Stimulated activated CD4-positive, alpha-beta T cell treated with anti-CD3 and anti-CD28 coated beads, Interleukin-15, amount 100 ng/mL, for 24 hours (primary cell): ENCODE results near the gene KIRREL1.

Source experiments
- DNase-seq: peaks from one replicate; pipeline ENCODE4 v3.0.0-alpha.2; 2020

Gene KIRREL1

DNA sequence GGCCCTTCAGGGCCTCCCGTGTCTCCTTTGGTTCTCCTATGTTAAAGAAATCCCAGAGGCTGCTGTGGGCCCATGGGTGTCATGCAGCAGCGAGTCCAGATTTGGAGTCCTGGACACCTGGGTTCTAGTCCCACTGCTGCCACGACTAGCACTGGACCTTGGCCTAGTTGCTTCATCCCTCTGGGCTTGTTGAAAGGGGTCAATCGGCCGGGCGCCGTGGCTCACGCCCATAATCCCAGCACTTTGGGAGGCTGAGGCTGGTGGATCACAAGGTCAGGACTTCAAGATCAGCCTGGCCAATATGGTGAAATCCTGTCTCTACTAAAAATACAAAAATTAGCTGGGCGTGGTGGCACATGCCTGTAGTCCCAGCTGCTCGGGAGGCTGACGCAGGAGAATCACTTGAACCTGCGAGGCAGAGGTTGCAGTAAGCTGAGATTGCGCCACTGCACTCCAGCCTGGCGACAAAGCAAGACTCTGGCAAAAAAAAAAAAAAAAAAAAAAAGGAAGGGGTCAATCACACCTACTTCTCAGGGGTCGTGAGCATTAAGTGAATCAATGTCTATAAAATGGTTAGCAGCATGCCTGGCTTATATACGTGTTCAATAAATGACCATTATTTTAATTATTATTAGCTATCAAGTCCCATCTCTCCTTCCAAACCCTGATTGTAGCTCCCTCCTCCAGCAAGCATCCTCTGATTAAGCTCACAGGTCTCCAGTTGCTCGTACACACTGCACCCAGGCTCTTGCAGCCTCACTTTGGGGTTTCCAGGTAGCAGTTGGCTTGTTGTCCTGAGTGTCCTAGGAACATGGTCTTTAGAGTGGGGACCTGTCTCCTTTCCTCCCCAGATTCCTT is 43.8 kb downstream of the KIRREL1 start:
- DNase-seq, result no peak

DNA sequence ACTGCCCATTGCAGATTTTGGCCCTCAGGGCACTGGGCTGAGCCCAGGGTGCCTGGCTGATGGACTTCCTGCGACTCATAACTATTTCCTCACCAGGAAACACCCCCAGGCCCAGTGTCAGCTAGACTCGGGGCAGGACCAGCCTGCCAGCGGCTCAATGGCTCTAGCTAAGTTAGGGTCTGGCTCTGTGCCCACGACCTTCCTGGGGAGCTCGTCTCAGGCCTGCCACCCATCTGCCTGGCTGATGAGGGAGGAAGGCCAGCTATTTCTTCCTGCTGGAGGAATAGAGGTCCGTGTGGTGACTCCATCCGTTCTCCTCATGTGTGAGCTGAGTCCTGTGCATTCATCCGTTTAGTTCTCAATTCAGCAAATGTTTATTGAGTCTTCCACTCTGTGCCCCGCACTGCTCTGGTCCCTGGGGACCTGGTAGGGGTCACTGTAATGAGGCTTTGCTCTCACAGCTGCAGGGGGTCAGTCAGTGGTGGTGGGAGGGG is 44.5 kb downstream of the KIRREL1 start:
- DNase-seq, result no peak

- DNase-seq, result no peak
These were observed 45.3 kb downstream of the KIRREL1 start for GRCh38 chr1:158038793-158039192.

GRCh38 chr1:158039380-158039779 is 45.9 kb downstream of the KIRREL1 start:
- no peak for DNase-seq

DNA sequence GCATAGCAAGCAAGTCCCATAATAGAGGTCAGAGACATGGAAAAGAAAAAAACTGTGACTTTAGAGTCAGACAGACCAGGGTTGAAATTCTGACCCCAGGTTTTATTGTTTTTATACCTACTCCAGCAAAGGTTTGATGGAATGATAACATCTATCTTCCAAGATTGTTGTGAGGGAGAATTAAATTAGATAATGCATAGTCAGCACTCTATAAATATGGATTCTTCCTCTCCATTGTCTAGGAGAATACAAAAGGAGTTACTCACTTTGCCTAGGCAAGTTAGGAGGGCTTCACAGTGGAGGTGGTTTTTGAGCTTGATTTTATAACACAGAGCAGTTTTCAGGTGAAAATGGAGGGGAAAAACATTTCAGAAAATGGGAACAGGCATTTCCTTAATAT is 46.9 kb downstream of the KIRREL1 start:
- no peak for DNase-seq

- DNase-seq, result no peak
These were observed 49.8 kb downstream of the KIRREL1 start for GRCh38 chr1:158043232-158043631.

DNA sequence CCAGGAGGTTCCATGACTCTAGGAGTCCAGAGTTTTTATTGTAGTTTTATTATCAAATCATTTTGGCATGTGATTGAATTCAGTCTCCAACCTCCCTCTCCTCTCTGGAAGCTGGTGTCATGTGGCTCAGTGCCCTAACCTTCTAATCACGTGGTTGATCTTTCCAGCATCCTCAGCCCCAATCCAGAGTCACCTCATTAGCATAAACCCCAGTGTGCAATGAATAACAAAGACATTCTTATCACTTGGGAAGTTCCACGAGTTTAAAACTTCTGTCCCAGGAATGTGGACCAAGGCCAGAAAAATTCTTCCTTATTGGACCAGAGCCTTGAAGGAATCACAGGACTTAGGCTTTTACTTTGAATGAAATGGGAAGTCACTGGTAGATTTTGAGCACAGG is 52.2 kb downstream of the KIRREL1 start:
- DNase-seq, result no peak

- DNase-seq, result no peak
These were observed 53.5 kb downstream of the KIRREL1 start for GRCh38 chr1:158046715-158047510.

- no peak for DNase-seq
These were observed 55.1 kb downstream of the KIRREL1 start for GRCh38 chr1:158048371-158049067.

DNA sequence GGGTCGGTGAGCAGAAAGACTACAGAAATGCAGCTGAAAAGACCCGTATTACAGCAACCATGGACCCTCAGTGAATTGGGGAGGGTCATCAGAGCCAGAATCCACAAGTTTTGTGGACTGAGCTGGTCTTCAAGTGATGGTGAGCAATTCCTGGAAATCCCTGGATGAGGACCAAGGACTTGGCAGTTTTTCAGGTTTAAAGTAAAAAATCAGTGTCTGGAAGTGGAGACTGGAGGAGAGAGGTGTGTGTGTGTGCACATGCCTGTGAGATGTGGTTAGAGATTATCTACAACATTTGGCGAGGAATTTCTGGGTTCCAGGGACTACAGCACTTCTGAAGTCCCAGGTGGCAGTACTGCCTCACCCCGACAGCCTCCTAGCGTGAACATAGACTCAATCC is 56.4 kb downstream of the KIRREL1 start:
- no peak for DNase-seq

- DNase-seq, result no peak
These were observed 59.8 kb downstream of the KIRREL1 start for GRCh38 chr1:158053276-158053675.

DNA sequence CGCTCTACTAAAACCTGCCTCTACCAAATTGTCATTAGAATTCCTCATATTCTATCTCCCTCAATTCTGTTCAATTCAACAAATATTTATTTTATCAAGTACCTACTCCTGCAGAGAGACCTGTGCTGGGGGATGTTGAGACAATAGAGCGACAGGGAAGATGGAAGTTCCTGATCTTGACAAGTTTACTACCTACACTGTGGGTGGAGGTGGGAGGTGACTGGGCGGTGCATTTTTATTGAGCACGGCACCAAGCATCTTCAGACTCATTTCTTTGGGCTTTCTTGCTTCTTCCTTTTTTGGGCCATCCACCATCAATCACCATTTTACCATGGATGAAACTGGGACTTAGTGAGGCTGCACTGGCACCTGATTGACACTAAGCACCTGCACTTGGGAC is 61.3 kb downstream of the KIRREL1 start:
- no peak for DNase-seq

GRCh38 chr1:158055854-158056253 is 62.4 kb downstream of the KIRREL1 start:
- no peak for DNase-seq

DNA sequence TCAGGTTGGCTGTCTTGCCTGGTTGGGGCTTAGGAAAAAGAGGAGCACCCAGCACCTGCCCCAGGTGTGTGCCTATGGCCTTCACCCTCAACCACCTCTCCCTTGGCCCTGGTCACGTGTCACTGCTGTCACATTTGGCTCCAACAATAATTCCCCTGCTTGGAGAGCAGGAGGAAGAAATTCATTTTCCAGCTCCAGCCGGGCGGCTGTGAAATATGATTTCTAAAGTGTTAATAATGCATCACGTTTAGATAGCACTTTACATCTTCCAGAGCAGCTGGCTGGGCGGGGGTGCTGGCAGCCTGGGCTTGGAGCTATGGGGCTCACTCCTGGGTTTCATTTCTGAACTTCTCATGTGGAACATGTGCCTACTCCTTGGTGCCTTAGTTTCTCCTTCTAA is 63.1 kb downstream of the KIRREL1 start:
- no peak for DNase-seq

GRCh38 chr1:158058237-158058985 is 65.0 kb downstream of the KIRREL1 start:
- no peak for DNase-seq

DNA sequence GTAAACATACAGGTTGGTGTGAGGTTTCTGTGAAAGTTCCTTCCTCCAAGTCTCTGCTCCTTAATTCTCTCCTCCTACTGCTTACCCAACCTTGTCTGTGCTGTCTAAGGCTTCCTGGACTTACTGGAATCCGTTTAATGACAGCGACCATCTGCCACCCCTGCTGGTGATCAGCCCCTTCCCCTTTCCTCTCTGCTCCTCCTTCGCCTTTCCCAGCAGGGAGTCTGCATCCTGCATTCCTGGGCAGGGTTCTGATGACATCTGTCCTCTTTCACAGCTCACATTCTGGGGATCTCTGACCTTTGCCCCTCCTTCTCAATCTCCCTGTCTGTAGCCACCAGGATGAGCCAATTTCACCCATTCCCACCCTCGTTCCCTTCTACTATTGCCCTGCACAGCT is 66.5 kb downstream of the KIRREL1 start:
- no peak for DNase-seq

- DNase-seq, result no peak
These were observed 68.7 kb downstream of the KIRREL1 start for GRCh38 chr1:158062174-158062573.

DNA sequence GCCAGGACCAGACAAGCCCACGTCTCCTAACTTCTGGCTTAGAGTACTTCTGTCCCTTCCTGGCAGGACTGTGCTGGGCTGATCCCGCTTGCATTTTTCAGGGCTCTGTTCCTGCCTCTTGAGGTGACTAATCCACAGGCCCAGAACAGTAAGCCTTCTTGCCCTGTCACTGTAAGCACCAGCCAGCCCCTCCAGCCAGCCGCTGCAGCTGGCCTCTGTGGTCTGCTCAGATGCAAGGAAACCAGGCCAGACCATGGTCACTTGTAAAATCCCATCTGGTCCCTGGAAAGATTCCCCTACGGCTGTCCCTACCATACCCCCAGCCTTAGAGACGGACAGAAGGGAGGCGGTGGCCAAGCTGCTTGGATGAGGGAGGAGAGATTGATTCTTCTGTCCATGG is 74.2 kb downstream of the KIRREL1 start:
- DNase-seq, result no peak

DNA sequence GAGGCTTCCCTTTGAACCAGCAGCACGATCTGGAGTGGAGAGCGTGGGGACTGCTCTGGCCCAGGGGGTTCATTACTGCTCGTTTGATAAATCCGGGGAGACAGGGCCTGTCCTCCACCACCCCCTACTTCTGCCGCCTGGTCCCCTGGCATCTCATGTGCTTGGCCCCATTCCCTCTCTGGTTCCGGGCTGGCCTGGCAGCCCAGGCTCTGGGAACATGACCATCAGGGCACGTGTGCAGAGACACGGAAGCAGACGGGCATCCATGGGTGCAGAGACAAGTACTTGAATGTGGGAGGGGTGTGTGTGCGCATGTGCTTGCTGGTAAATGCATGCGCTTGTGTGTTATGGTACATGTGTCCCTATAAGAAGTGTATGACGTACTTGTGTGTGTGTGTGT is 75.5 kb downstream of the KIRREL1 start:
- DNase-seq, result no peak

GRCh38 chr1:158071138-158071537 is 77.7 kb downstream of the KIRREL1 start:
- DNase-seq, result no peak

GRCh38 chr1:158075078-158075477 is 81.6 kb downstream of the KIRREL1 start:
- DNase-seq, result no peak

DNA sequence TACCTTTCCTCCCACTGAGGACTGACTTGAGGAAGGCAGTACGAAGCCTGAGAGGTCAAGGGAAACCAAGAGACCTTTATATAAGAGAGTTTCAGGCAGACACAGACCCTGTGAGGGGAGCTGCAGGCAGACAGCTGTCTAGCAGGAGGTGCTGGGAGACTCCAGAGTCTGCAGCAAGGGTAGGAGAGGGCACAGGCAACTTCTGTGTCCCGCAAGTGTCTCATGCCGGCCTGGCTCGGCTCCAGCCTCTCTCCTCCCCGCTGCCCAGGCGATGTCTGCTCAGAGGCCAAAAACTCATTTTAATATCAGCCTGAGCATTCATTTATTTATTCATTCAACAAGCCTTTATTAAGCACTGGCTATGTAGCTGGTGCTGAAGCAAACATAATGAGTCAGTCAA is 83.0 kb downstream of the KIRREL1 start:
- no peak for DNase-seq
